SK-N-SH (cell line): ENCODE data around the gene HS3ST1. TPM values are rescaled to one million over a fixed set of nuclear protein-coding genes. Genes with fewer than 3 reads are reported as not detected.

Experiments
- CTCF ChIA-PET: fragments of 300-600, 350-600 bp; formaldehyde crosslinking; extraction: SDS; loops from one replicate; lab custom pipeline; 2021; lab: Yijun Ruan, JAX
- POLR2A ChIA-PET: fragments of 350-600 bp; sonication (Branson Sonifier 250); formaldehyde crosslinking; extraction: SDS; loops from one replicate; lab custom pipeline; 2020; ENCODE audit warnings: antibody characterized with exemption, inconsistent platforms; lab: Yijun Ruan, JAX
- DNase-seq: peaks from one replicate; pipeline ENCODE4 v3.0.0; 2012
- H2AFZ ChIP-seq: fragments of 200-600 bp; sonication (generic); 2 replicates; pipeline ENCODE4 v1.8.1; 2016; ENCODE audit warnings: antibody characterized with exemption, mild to moderate bottlenecking, low read depth
- H3F3A ChIP-seq: fragments of 200-600 bp; sonication (generic); replicated peaks from 2 replicates; pipeline ENCODE3; 2016; ENCODE audit warnings: antibody characterized with exemption, mild to moderate bottlenecking; ENCODE audit not compliant: insufficient read depth
- H3K27ac ChIP-seq, 2 experiments: fragments of 200-500 bp in 1 of 2; fragments of 200-600 bp in 1 of 2; sonication (Bioruptor generic) in 1 of 2; sonication (generic), shearing (Covaris generic) in 1 of 2; 2 replicates each; pipeline versions ENCODE4 v1.5.1 to v1.6.1; 2014 to 2016; ENCODE audit warnings: low read depth in 2 of 2, inconsistent platforms in 1 of 2, low read length in 1 of 2, mild to moderate bottlenecking in 1 of 2, mixed read lengths in 1 of 2
- H3K27me3 ChIP-seq: fragments of 200-600 bp; sonication (generic), shearing (Covaris generic); 2 replicates; pipeline ENCODE4 v1.6.1; 2016; ENCODE audit warnings: mixed run types; ENCODE audit not compliant: insufficient read depth
- H3K36me3 ChIP-seq, 2 experiments: fragments of 200-500 bp in 1 of 2; fragments of 200-600 bp in 1 of 2; sonication (Bioruptor generic) in 1 of 2; sonication (generic) in 1 of 2; replicated peaks in 1 of 2; 2 replicates each; pipeline versions ENCODE3 to v1.5.1; 2014 to 2016; ENCODE audit warnings: low read length in 1 of 2, mild to moderate bottlenecking in 1 of 2; ENCODE audit not compliant: insufficient read depth in 2 of 2, control insufficient read depth in 1 of 2
- H3K4me1 ChIP-seq, 2 experiments: fragments of 200-500 bp in 1 of 2; fragments of 200-600 bp in 1 of 2; sonication (Bioruptor generic) in 1 of 2; sonication (generic), shearing (Covaris generic) in 1 of 2; 2 replicates each; pipeline versions ENCODE4 v1.5.1 to v1.6.1; 2014 to 2016; ENCODE audit warnings: low read depth in 1 of 2, low read length in 1 of 2, mixed run types in 1 of 2; ENCODE audit not compliant: insufficient read depth in 2 of 2, control insufficient read depth in 1 of 2
- H3K4me2 ChIP-seq: fragments of 200-600 bp; sonication (generic), shearing (Covaris generic); 2 replicates; pipeline ENCODE4 v1.6.1; 2017; ENCODE audit warnings: mixed run types
- H3K4me3 ChIP-seq, 2 experiments: fragments of 200-500 bp in 1 of 2; fragments of 200-600 bp in 1 of 2; sonication (Bioruptor generic) in 1 of 2; sonication (generic), shearing (Covaris generic) in 1 of 2; 2 replicates each; pipeline versions ENCODE4 v1.5.1 to v1.8.1; 2014 to 2016; ENCODE audit warnings: low read depth in 2 of 2, inconsistent platforms in 1 of 2, low read length in 1 of 2, mild to moderate bottlenecking in 1 of 2, mixed read lengths in 1 of 2, moderate library complexity in 1 of 2
- H3K79me2 ChIP-seq: fragments of 200-600 bp; sonication (generic); 2 replicates; pipeline ENCODE4 v1.8.1; 2017; ENCODE audit warnings: mild to moderate bottlenecking; ENCODE audit not compliant: insufficient read depth
- H3K9ac ChIP-seq: fragments of 200-600 bp; sonication (generic); 2 replicates; pipeline ENCODE4 v1.6.1; 2017; ENCODE audit warnings: mixed run types
- H3K9me2 ChIP-seq: fragments of 200-600 bp; sonication (generic); 2 replicates; pipeline ENCODE4 v1.6.1; 2017; ENCODE audit warnings: mixed run types
- H3K9me3 ChIP-seq: fragments of 200-600 bp; sonication (generic); 2 replicates; pipeline ENCODE4 v1.6.1; 2017; ENCODE audit warnings: mixed run types, mild to moderate bottlenecking, moderate library complexity
- H4K20me1 ChIP-seq: fragments of 200-600 bp; sonication (generic); 2 replicates; pipeline ENCODE4 v1.6.1; 2017; ENCODE audit warnings: mild to moderate bottlenecking, mixed run types; ENCODE audit not compliant: insufficient read depth
- EZH2phosphoT487 ChIP-seq: fragments of 200-600 bp; sonication (generic); IDR thresholded peaks from 2 replicates; pipeline ENCODE4 v1.6.1; 2017; ENCODE audit warnings: low read depth, mixed run types, mild to moderate bottlenecking, antibody characterized with exemption, moderate library complexity, borderline replicate concordance
- FOSL2 ChIP-seq: IDR thresholded peaks from 2 replicates; pipeline ENCODE4 v1.4.0; 2012; ENCODE audit warnings: low read depth, mild to moderate bottlenecking, moderate library complexity, borderline replicate concordance
- FOXJ3 ChIP-seq: sonication (generic); formaldehyde crosslinking; IDR thresholded peaks from 2 replicates; pipeline ENCODE4 v1.5.1; 2020; ENCODE audit warnings: mild to moderate bottlenecking, missing genetic modification reagents
- GABPA ChIP-seq: IDR thresholded peaks from 2 replicates; pipeline ENCODE4 v1.4.0; 2012; ENCODE audit warnings: low read depth, mild to moderate bottlenecking
- GATA2 ChIP-seq: sonication (generic); formaldehyde crosslinking; IDR thresholded peaks from 2 replicates; pipeline ENCODE4 v1.5.0; 2020; ENCODE audit warnings: mild to moderate bottlenecking, missing genetic modification reagents
- MEF2A ChIP-seq: IDR thresholded peaks from 2 replicates; pipeline ENCODE4 v1.4.0; 2012; ENCODE audit warnings: low read depth, borderline replicate concordance
- NRF1 ChIP-seq: IDR thresholded peaks from 2 replicates; pipeline ENCODE4 v1.6.1; 2012; ENCODE audit warnings: low read depth, mild to moderate bottlenecking, low read length
- RAD21 ChIP-seq: IDR thresholded peaks from 2 replicates; pipeline ENCODE4 v1.6.1; 2012; ENCODE audit warnings: mild to moderate bottlenecking, low read length
- RCOR1 ChIP-seq: fragments of 150-350 bp; IDR thresholded peaks from 2 replicates; pipeline ENCODE4 v1.6.1; 2017; ENCODE audit warnings: antibody characterized with exemption, low read length
- RFX5 ChIP-seq: IDR thresholded peaks from 2 replicates; pipeline ENCODE4 v1.6.1; 2012; ENCODE audit warnings: mild to moderate bottlenecking, improper control_type of control experiment, low read length
- RXRA ChIP-seq: IDR thresholded peaks from 2 replicates; pipeline ENCODE4 v1.4.0; 2012; ENCODE audit warnings: low read depth, mild to moderate bottlenecking, borderline replicate concordance
- SIN3A ChIP-seq: IDR thresholded peaks from 2 replicates; pipeline ENCODE4 v1.6.1; 2012; ENCODE audit warnings: low read depth, mild to moderate bottlenecking, low read length, moderate library complexity, borderline replicate concordance
- TAF1 ChIP-seq: IDR thresholded peaks from 2 replicates; pipeline ENCODE4 v1.6.1; 2012; ENCODE audit warnings: low read depth, mild to moderate bottlenecking, low read length, moderate library complexity, borderline replicate concordance
- TEAD4 ChIP-seq: IDR thresholded peaks from 2 replicates; pipeline ENCODE4 v1.4.0; 2012; ENCODE audit warnings: mild to moderate bottlenecking, borderline replicate concordance; ENCODE audit not compliant: insufficient read depth
- WGBS: methylation state at CpG from one replicate; pipeline ENCODE4 v1.1.6; 2017; ENCODE audit warnings: low lambda C conversion rate; 5-methylcytosine and 5-hydroxymethylcytosine counted together
- polyA plus RNA-seq, 3 experiments: library from polyadenylated mRNA; depleted of rRNA; stranded (reverse); fragments of >200 nt; gene quantifications; 2 replicates each; pipeline ENCODE4 v1.2.3, GENCODE V29; 2012
- TF ChIP-seq, protein P1 (sequence below): IDR thresholded peaks from 2 replicates; pipeline ENCODE4 v1.4.0; 2012; ENCODE audit warnings: low read depth, borderline replicate concordance
- TF ChIP-seq, protein P2 (sequence below): IDR thresholded peaks from 2 replicates; pipeline ENCODE4; 2012
- TF ChIP-seq, protein P3 (sequence below): IDR thresholded peaks from 2 replicates; pipeline ENCODE4 v1.4.0; 2012; ENCODE audit warnings: low read depth
- TF ChIP-seq, protein P4 (sequence below): IDR thresholded peaks from 2 replicates; pipeline ENCODE4 v1.4.0; 2012; ENCODE audit warnings: low read depth, borderline replicate concordance
- TF ChIP-seq, protein P5 (sequence below): IDR thresholded peaks from 2 replicates; pipeline ENCODE4 v1.6.1; 2012; ENCODE audit warnings: mild to moderate bottlenecking, low read depth, low read length, moderate library complexity

HS3ST1 gene
- polyA plus RNA-seq (2012; rRNA removed): not detected in 2 replicates
- polyA plus RNA-seq (2012; cell fraction: cytosol; rRNA removed): not detected in 2 replicates
- not detected in 2 replicates for polyA plus RNA-seq (2012; cell fraction: nucleus; rRNA removed)

DNA sequence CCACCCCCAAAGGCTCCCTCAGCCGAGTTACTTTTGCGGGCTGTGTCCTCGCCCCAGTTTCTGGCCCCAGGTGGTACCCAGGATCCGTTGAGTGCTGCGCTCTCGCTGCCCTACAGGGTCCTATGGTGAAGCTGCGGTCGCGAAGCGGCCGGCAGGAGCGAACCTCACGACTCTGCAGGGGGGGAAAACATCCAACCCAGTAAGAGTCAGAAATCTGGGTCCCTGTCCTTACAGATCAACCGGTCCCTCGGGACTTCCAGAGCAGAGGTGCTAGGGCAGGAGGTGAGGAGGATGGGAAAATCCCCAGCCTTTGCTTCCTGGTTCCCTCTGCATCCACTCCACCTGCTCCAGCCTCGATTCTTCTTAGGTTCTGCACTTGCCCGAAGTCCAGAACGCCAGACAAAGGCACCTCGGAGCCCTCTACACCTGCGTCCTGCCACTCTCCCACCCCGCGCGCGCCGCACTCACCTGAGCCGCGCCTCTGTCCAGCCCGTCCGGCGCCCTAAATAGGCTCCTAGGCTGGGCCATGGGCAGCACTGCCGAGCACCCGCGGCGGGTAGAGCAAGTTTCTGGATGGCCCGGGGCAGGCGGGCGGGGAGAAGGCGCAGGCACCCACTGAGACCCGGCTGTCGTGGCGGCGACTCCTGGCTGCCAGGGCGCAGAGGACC lies at the start of gene HS3ST1:
TSS of gene HS3ST1 (minus strand) at position 664 of the 668 bp plus-strand sequence. CDS start 28,889 bp downstream, outside the sequence.
- POLR2A ChIA-PET: no interaction called here
- Histone ChIP-seq H3K4me2 (no peak within 1 kb of the TSS), H3K79me2 (no peaks in the 10 kb centered on the region), H3K36me3 (no peaks in the 10 kb centered on the region), H3K27ac (no peak within 1 kb of the TSS), H3K9me2 (no peaks in the 10 kb centered on the region), H3K4me1 (no peaks in the 10 kb centered on the region), H3K9me3 (no peaks in the 10 kb centered on the region), H4K20me1 (no peaks in the 10 kb centered on the region), H3K4me3 (no peak within 1 kb of the TSS), H3K27me3 (no peaks in the 10 kb centered on the region), H2AFZ (no peak within 1 kb of the TSS), H3K9ac (no peak within 1 kb of the TSS), H3F3A (no peaks in the 10 kb centered on the region)
- DNase-seq: no peak
- TF ChIP-seq TEAD4: no peak
- 10% methylated on average over 25 of the region's 43 CpGs for WGBS
- CTCF ChIA-PET: no interaction called here

DNA sequence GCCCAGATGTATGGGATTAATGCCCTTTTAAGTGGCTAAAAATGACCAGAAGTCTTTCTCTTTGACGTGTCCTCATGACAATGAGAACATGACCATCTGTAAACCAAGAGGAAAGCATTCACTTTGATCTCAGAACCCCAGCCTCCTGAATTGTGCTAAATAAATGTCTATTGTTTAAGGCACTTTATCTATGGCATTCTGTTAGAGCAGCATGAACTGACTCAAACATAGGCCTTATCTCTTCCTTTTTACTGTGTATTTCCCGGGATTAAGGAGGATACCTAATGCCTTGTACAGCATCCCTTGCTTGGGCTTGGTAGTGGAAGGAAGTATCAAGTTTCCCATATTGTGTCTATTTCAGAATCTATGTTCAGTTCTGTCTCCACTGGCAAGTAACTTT lies 47.2 kb upstream of the HS3ST1 start:
- POLR2A ChIA-PET: no interaction called here
- H2AFZ ChIP-seq: no peak overlapping the region
- TF ChIP-seq TAF1: no peak
- no peak for TF ChIP-seq RCOR1
- TF ChIP-seq SIN3A: no peak
- no peak for TF ChIP-seq EZH2phosphoT487
- TF ChIP-seq FOXJ3 (CRISPR knock-in tag): no peak
- TF ChIP-seq MEF2A: no peak
- TF ChIP-seq GATA2: no peak
- TF ChIP-seq, protein P1, sequence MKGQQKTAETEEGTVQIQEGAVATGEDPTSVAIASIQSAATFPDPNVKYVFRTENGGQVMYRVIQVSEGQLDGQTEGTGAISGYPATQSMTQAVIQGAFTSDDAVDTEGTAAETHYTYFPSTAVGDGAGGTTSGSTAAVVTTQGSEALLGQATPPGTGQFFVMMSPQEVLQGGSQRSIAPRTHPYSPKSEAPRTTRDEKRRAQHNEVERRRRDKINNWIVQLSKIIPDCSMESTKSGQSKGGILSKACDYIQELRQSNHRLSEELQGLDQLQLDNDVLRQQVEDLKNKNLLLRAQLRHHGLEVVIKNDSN: no peak
- TF ChIP-seq FOSL2: no peak
- TF ChIP-seq, protein P2, sequence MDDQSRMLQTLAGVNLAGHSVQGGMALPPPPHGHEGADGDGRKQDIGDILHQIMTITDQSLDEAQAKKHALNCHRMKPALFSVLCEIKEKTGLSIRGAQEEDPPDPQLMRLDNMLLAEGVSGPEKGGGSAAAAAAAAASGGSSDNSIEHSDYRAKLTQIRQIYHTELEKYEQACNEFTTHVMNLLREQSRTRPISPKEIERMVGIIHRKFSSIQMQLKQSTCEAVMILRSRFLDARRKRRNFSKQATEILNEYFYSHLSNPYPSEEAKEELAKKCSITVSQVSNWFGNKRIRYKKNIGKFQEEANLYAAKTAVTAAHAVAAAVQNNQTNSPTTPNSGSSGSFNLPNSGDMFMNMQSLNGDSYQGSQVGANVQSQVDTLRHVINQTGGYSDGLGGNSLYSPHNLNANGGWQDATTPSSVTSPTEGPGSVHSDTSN: no peak
- TF ChIP-seq, protein P3, sequence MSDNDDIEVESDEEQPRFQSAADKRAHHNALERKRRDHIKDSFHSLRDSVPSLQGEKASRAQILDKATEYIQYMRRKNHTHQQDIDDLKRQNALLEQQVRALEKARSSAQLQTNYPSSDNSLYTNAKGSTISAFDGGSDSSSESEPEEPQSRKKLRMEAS: no peak
- no peak for TF ChIP-seq GABPA
- TF ChIP-seq RAD21: no peak
- no peak for TF ChIP-seq NRF1
- no peak for TF ChIP-seq RFX5
- no peak for TF ChIP-seq RXRA
- TF ChIP-seq, protein P4, sequence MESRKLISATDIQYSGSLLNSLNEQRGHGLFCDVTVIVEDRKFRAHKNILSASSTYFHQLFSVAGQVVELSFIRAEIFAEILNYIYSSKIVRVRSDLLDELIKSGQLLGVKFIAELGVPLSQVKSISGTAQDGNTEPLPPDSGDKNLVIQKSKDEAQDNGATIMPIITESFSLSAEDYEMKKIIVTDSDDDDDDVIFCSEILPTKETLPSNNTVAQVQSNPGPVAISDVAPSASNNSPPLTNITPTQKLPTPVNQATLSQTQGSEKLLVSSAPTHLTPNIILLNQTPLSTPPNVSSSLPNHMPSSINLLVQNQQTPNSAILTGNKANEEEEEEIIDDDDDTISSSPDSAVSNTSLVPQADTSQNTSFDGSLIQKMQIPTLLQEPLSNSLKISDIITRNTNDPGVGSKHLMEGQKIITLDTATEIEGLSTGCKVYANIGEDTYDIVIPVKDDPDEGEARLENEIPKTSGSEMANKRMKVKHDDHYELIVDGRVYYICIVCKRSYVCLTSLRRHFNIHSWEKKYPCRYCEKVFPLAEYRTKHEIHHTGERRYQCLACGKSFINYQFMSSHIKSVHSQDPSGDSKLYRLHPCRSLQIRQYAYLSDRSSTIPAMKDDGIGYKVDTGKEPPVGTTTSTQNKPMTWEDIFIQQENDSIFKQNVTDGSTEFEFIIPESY: no peak
- TF ChIP-seq, protein P5, sequence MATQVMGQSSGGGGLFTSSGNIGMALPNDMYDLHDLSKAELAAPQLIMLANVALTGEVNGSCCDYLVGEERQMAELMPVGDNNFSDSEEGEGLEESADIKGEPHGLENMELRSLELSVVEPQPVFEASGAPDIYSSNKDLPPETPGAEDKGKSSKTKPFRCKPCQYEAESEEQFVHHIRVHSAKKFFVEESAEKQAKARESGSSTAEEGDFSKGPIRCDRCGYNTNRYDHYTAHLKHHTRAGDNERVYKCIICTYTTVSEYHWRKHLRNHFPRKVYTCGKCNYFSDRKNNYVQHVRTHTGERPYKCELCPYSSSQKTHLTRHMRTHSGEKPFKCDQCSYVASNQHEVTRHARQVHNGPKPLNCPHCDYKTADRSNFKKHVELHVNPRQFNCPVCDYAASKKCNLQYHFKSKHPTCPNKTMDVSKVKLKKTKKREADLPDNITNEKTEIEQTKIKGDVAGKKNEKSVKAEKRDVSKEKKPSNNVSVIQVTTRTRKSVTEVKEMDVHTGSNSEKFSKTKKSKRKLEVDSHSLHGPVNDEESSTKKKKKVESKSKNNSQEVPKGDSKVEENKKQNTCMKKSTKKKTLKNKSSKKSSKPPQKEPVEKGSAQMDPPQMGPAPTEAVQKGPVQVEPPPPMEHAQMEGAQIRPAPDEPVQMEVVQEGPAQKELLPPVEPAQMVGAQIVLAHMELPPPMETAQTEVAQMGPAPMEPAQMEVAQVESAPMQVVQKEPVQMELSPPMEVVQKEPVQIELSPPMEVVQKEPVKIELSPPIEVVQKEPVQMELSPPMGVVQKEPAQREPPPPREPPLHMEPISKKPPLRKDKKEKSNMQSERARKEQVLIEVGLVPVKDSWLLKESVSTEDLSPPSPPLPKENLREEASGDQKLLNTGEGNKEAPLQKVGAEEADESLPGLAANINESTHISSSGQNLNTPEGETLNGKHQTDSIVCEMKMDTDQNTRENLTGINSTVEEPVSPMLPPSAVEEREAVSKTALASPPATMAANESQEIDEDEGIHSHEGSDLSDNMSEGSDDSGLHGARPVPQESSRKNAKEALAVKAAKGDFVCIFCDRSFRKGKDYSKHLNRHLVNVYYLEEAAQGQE: no peak

More for the DNA sequence above, 47.2 kb upstream of the HS3ST1 start:
- Histone ChIP-seq H3K27ac (no peak overlapping the region), H3K9me2 (no peaks in the 10 kb centered on the region), H4K20me1 (no peaks in the 10 kb centered on the region), H3K9me3 (no peaks in the 10 kb centered on the region), H3K27me3 (no peaks in the 10 kb centered on the region), H3K9ac (no peak overlapping the region), H3K4me3 (no peak overlapping the region), H3K4me2 (no peak overlapping the region), H3F3A (no peaks in the 10 kb centered on the region), H3K79me2 (no peaks in the 10 kb centered on the region), H3K4me1 (no peaks in the 10 kb centered on the region), H3K36me3 (no peaks in the 10 kb centered on the region)
- WGBS: 8% methylated on average over 2 of the region's 2 CpGs
- CTCF ChIA-PET: no interaction called here
- no peak for DNase-seq
